ENCODE measurements around the gene MS4A14.

The MS4A14 gene

DNA sequence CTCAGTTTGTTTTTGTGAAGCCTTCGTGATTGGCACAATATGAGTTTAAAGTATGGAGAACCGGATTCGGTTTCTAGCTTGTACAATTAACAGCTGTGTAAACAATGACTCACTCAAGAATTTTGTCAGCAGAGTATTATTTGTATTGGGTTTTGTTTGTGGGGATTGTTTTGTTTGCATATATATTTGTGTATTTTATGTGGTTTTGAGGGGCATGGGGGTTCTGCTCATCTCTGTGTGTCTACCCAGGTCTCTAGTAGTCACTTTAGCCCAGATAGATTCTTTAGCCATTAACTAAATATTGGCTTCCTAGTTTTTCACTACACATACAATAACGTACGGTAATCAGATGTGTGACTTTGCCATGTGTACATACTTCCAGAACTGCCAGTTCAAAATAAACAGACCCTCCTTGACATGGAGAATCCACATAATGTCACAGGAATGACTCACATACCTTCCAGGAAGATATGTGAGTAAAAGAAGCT is 25.4 kb upstream of the MS4A14 start:
- FAIRE-seq: no peak
- no peak for TF ChIP-seq POLR2A (IDR thresholded peaks at IDR 0.05; ENCODE audit: low read depth, low read length)
- no peak for DNase-seq (ENCODE audit: insufficient read length, low spot score)

GRCh38 chr11:60371386-60371785 is 24.9 kb upstream of the MS4A14 start:
- FAIRE-seq (no peak), DNase-seq (ENCODE audit: insufficient read length, low spot score) (no peak)
- TF ChIP-seq POLR2A (IDR thresholded peaks at IDR 0.05; ENCODE audit: low read depth, low read length): no peak

GRCh38 chr11:60371854-60372253 is 24.4 kb upstream of the MS4A14 start:
- DNase-seq (ENCODE audit: insufficient read length, low spot score) (no peak), FAIRE-seq (no peak)
- TF ChIP-seq POLR2A (IDR thresholded peaks at IDR 0.05; ENCODE audit: low read depth, low read length): no peak

- no peak for TF ChIP-seq POLR2A (IDR thresholded peaks at IDR 0.05; ENCODE audit: low read depth, low read length)
- DNase-seq (ENCODE audit: insufficient read length, low spot score) (no peak), FAIRE-seq (no peak)
Observed at GRCh38 chr11:60372767-60373166, 23.5 kb upstream of the MS4A14 start.

DNA sequence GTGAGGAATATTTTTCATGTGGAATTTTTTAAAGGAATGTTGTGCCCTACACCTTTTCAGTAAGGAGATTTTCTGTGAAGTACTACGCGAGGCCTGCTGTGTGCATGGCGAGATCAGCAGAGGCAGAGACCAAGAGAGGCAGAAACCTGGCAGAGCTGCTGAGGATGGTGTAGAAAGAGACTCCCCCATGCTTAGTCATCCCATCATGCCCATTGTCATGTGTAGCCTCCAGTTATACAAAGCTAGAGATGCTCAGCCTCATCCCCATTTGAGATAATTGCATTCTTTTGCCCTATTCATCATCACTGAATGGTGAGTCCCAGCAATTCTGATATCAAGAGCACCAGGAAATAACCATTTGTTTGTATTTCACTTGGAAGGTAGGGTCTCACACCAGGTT is 20.9 kb upstream of the MS4A14 start:
- FAIRE-seq: no peak
- DNase-seq (ENCODE audit: insufficient read length, low spot score): no peak
- TF ChIP-seq POLR2A (IDR thresholded peaks at IDR 0.05; ENCODE audit: low read depth, low read length): no peak

DNA sequence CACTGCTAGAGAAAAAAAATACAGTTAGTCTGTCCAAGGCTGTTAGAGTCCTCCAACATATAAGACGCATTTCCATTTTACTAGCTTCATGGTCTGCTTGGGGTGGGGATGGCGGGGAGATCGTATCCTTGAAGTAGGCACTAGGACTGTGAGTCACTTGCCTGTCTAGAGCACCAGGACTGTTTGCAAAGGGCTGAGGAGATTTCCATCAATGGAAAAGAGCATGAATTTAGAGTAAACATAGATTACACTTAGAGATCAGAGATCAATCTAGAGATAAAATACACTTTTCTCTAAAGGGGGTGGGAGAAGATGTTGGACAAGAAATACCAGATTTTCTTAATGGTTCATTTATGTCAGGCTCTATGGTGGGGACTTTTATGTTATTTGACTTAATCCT is 19.7 kb upstream of the MS4A14 start:
- no peak for TF ChIP-seq POLR2A (IDR thresholded peaks at IDR 0.05; ENCODE audit: low read depth, low read length)
- no peak for FAIRE-seq
- no peak for DNase-seq (ENCODE audit: insufficient read length, low spot score)

- FAIRE-seq: no peak
- TF ChIP-seq POLR2A (IDR thresholded peaks at IDR 0.05; ENCODE audit: low read depth, low read length): no peak
- no peak for DNase-seq (ENCODE audit: insufficient read length, low spot score)
Observed at GRCh38 chr11:60377401-60378136, 18.7 kb upstream of the MS4A14 start.

GRCh38 chr11:60378354-60378753 is 17.9 kb upstream of the MS4A14 start, which contains the start of gene MS4A7:
TSS of gene MS4A7 (plus strand) at chr11:60378532. CDS start at chr11:60383142, 4,610 bp downstream.
- DNase-seq (ENCODE audit: insufficient read length, low spot score) (no peak), FAIRE-seq (no peak)
- no peak for TF ChIP-seq POLR2A (IDR thresholded peaks at IDR 0.05; ENCODE audit: low read depth, low read length)

- DNase-seq (ENCODE audit: insufficient read length, low spot score) (no peak), FAIRE-seq (no peak)
- TF ChIP-seq POLR2A (IDR thresholded peaks at IDR 0.05; ENCODE audit: low read depth, low read length): no peak
Observed at GRCh38 chr11:60389279-60389910, 6.9 kb upstream of the MS4A14 start.

DNA sequence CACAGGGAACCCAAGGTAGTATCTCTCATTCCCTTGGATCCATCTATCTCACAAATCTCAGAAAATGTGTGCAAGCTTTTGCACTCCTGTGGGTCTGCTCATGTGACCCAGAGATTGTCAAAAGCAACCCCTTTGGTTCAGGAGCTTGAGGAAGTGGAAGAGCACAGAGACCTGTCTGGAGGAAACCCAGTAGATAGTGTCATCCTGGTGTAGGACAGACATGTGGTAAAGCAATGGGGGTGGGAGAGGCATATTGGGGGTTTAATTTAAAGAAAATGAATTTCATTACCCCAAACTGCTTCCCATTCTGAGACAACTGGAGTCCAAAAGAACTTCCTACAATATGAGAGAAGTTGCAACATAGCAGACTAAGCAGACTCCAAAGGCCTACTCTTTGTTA is 5.8 kb upstream of the MS4A14 start:
- no peak for TF ChIP-seq POLR2A (IDR thresholded peaks at IDR 0.05; ENCODE audit: low read depth, low read length)
- DNase-seq (ENCODE audit: insufficient read length, low spot score) (no peak), FAIRE-seq (no peak)

DNA sequence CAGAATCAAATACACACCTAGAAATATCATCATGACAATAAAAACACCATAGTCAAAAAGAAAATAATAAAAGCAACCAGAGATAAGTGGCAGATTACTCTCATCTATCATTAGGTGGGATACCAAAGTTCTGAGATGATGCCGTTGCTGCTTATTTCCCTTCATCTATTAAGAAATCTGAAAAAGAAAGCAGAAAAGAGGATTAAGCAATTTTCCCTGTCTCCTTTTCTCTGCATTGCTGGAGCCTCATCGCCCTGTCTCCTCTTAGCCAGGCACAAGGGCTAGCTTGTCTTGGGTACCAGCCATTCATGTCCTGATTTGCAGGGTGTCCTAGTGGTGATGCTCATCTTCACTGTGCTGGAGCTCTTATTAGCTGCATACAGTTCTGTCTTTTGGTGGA is 3.9 kb upstream of the MS4A14 start:
- no peak for FAIRE-seq
- TF ChIP-seq POLR2A (IDR thresholded peaks at IDR 0.05; ENCODE audit: low read depth, low read length): no peak
- no peak for DNase-seq (ENCODE audit: insufficient read length, low spot score)

- DNase-seq (ENCODE audit: insufficient read length, low spot score) (no peak), FAIRE-seq (no peak)
- TF ChIP-seq POLR2A (IDR thresholded peaks at IDR 0.05; ENCODE audit: low read depth, low read length): no peak
Observed at GRCh38 chr11:60393016-60393415, 3.2 kb upstream of the MS4A14 start.

DNA sequence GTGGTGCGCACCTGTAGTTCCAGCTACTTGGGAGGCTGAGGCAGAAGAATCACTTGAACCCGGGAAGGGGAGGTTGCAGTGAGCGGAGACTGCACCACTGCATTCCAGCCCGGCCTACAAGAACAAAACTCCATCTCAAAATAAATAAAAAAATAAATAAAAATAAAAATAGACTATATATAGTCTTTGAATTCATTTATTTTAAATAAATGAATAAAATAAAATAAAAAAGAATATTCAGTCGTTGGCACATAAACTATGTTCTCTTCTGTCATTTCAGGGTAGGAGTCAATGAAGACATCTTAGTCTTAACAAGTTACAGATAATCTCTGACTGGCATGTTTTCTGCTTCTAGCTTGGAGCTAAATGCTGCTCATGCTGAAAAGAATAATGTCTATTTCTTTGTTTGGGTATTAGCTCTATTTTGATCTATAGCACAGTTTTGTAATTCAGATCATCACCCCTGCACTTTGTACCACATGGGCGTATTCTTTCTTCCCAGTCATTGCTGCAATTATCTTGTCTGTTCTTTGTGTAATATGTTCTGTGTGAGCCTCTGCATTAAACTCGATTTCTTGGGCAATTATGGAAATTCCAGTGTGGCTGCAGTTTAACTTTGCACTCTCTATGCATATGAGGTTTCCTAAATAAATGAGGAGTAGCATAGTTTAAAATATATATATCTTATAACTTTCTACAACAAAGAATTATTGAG is 1.4 kb upstream of the MS4A14 start:
- DNase-seq (ENCODE audit: insufficient read length, low spot score): no peak
- no peak for TF ChIP-seq POLR2A (IDR thresholded peaks at IDR 0.05; ENCODE audit: low read depth, low read length)
- no peak for FAIRE-seq

GRCh38 chr11:60396799-60397198 is 540 bp downstream of the MS4A14 start:
- DNase-seq (ENCODE audit: insufficient read length, low spot score) (no peak), FAIRE-seq (no peak)

More at GRCh38 chr11:60396799-60397198, 540 bp downstream of the MS4A14 start:
- no peak for TF ChIP-seq POLR2A (IDR thresholded peaks at IDR 0.05; ENCODE audit: low read depth, low read length)
